HCT116 (cell line): ENCODE measurements around the gene CWC27. TPM values are rescaled to one million over a fixed set of nuclear protein-coding genes. Genes with fewer than 3 reads are reported as not detected.

ENCODE experiments used
- ATAC-seq: fragments of 200-7000 bp; cut with Tn5 transposase; 2 replicates; pipeline ENCODE4 v1.9.1; 2020; ENCODE audit warnings: mild to moderate bottlenecking, moderate library complexity
- BruUV-seq: library from RNA; stranded (reverse); fragments of 400-500 nt; replicated peaks from 2 replicates; lab custom pipeline; 2021; lab: Mats Ljungman, UMichigan
- CTCF ChIA-PET: fragments of 300-600 bp; sonication (Branson Sonifier 250); formaldehyde crosslinking; loops from one replicate; lab custom pipeline; 2021; ENCODE audit warnings: antibody characterized with exemption; lab: Charles Lee
- POLR2A ChIA-PET: fragments of 300-600, 350-600 bp; sonication (Branson Sonifier 250); formaldehyde crosslinking; loops from one replicate; lab custom pipeline; 2021; ENCODE audit warnings: antibody characterized with exemption; lab: Charles Lee
- RAD21 ChIA-PET, 2 experiments: fragments of 300-600 bp; sonication (Branson Sonifier 250); formaldehyde crosslinking; loops; one replicate each; lab custom pipeline; 2023; ENCODE audit warnings: low total read pairs in 2 of 2; ENCODE audit not compliant: uncharacterized antibody in 2 of 2, unreplicated experiment in 2 of 2, low non-redundant PET in 1 of 2; lab: Charles Lee
- DNase-seq: peaks from one replicate; pipeline ENCODE4 v3.0.0-alpha.2; 2010; ENCODE audit warnings: low read depth, low spot score
- H2AFZ ChIP-seq: fragments of 200-600 bp; shearing (Covaris generic), sonication (generic); 2 replicates; pipeline ENCODE4 v1.6.1; 2017; ENCODE audit warnings: low read depth, mixed run types, mixed read lengths, antibody characterized with exemption, low read length; ENCODE audit not compliant: poor library complexity, severe bottlenecking
- H3K27ac ChIP-seq: 2 replicates; pipeline ENCODE4 v1.5.1; 2012; ENCODE audit warnings: low read depth, low read length
- H3K27me3 ChIP-seq: fragments of 200-600 bp; sonication (generic); 2 replicates; pipeline ENCODE4 v1.6.1; 2016; ENCODE audit warnings: mixed run types, low read length, mixed read lengths; ENCODE audit not compliant: insufficient read depth
- H3K36me3 ChIP-seq, 2 experiments: fragments of 200-500 bp in 1 of 2; fragments of 200-600 bp in 1 of 2; sonication (Bioruptor generic) in 1 of 2; sonication (generic) in 1 of 2; 2 replicates each; pipeline versions ENCODE4 v1.5.1 to v1.6.1; 2014 to 2016; ENCODE audit warnings: low read length in 2 of 2, inconsistent platforms in 1 of 2, mixed read lengths in 1 of 2, mixed run types in 1 of 2; ENCODE audit not compliant: insufficient read depth in 2 of 2, control insufficient read depth in 1 of 2
- H3K4me1 ChIP-seq, 2 experiments: fragments of 200-600 bp in 1 of 2; sonication (generic) in 1 of 2; 2 replicates each; pipeline versions ENCODE4 v1.5.1 to v1.6.1; 2012 to 2017; ENCODE audit warnings: low read length in 2 of 2, inconsistent platforms in 1 of 2, mild to moderate bottlenecking in 1 of 2, mixed read lengths in 1 of 2, mixed run types in 1 of 2, moderate library complexity in 1 of 2; ENCODE audit not compliant: insufficient read depth in 2 of 2, control insufficient read depth in 1 of 2
- H3K4me2 ChIP-seq: fragments of 200-600 bp; sonication (generic); 2 replicates; pipeline ENCODE4 v1.6.1; 2017; ENCODE audit warnings: mixed run types, low read length, mixed read lengths
- H3K4me3 ChIP-seq, 2 experiments: fragments of 200-600 bp in 1 of 2; sonication (generic) in 1 of 2; replicated peaks in 1 of 2; 2 replicates each; pipeline ENCODE4 v1.5.1; 2011 to 2016; ENCODE audit warnings: low read length in 2 of 2, control low read depth in 1 of 2, low read depth in 1 of 2, mild to moderate bottlenecking in 1 of 2, mixed read lengths in 1 of 2, mixed run types in 1 of 2
- H3K79me2 ChIP-seq: fragments of 200-600 bp; sonication (generic); 2 replicates; pipeline ENCODE4 v1.6.1; 2017; ENCODE audit warnings: mild to moderate bottlenecking, mixed run types, low read length, moderate library complexity, mixed read lengths; ENCODE audit not compliant: insufficient read depth
- H3K9ac ChIP-seq: fragments of 200-600 bp; sonication (generic); 2 replicates; pipeline ENCODE4 v1.6.1; 2016; ENCODE audit warnings: low read length, mixed read lengths
- H3K9me2 ChIP-seq: fragments of 200-600 bp; sonication (generic), shearing (Covaris generic); 2 replicates; pipeline ENCODE4 v1.6.1; 2017; ENCODE audit warnings: mixed run types, mild to moderate bottlenecking, moderate library complexity; ENCODE audit not compliant: insufficient read depth
- H3K9me3 ChIP-seq, 2 experiments: fragments of 200-500 bp in 1 of 2; fragments of 200-600 bp in 1 of 2; sonication (Bioruptor generic) in 1 of 2; sonication (generic) in 1 of 2; 2 replicates each; pipeline ENCODE4 v1.6.1; 2014 to 2017; ENCODE audit warnings: low read length in 2 of 2, mixed read lengths in 2 of 2, inconsistent platforms in 1 of 2, low read depth in 1 of 2, mild to moderate bottlenecking in 1 of 2, mixed run types in 1 of 2, moderate library complexity in 1 of 2; ENCODE audit not compliant: control insufficient read depth in 1 of 2, insufficient read depth in 1 of 2
- H4K20me1 ChIP-seq: fragments of 200-600 bp; sonication (generic), shearing (Covaris generic); 2 replicates; pipeline ENCODE4 v1.6.1; 2017; ENCODE audit warnings: mixed run types, mild to moderate bottlenecking, moderate library complexity; ENCODE audit not compliant: insufficient read depth
- CTCF ChIP-seq, 3 experiments: fragments of 200-600 bp in 1 of 3; sonication (generic) in 1 of 3; IDR thresholded peaks in 2 of 3; conservative IDR thresholded peaks in 1 of 3; 2 replicates each; pipeline ENCODE4 v1.5.1; 2012 to 2017; ENCODE audit warnings: low read depth in 2 of 3, low read length in 2 of 3, antibody characterized with exemption in 1 of 3, borderline replicate concordance in 1 of 3, control low read depth in 1 of 3, mild to moderate bottlenecking in 1 of 3, mixed read lengths in 1 of 3, mixed run types in 1 of 3, moderate library complexity in 1 of 3; ENCODE audit not compliant: insufficient read depth in 1 of 3
- ELF1 ChIP-seq: IDR thresholded peaks from 2 replicates; pipeline ENCODE4 v1.6.1; 2012; ENCODE audit warnings: low read depth, borderline replicate concordance
- FOSL1 ChIP-seq: IDR thresholded peaks from 2 replicates; pipeline ENCODE4 v1.6.1; 2012; ENCODE audit warnings: low read depth
- MAX ChIP-seq: IDR thresholded peaks from 2 replicates; pipeline ENCODE4 v1.6.1; 2012
- RAD21 ChIP-seq: IDR thresholded peaks from 2 replicates; pipeline ENCODE4 v1.6.1; 2012; ENCODE audit warnings: low read depth, mild to moderate bottlenecking
- SP1 ChIP-seq: IDR thresholded peaks from 2 replicates; pipeline ENCODE4 v1.6.1; 2012; ENCODE audit warnings: low read depth
- ZBTB33 ChIP-seq: IDR thresholded peaks from 2 replicates; pipeline ENCODE4 v1.6.1; 2011; ENCODE audit warnings: mild to moderate bottlenecking, low read length, moderate library complexity; ENCODE audit not compliant: insufficient replicate concordance; ENCODE audit errors: extremely low read depth
- ZFX ChIP-seq: fragments of 450-650 bp; IDR thresholded peaks from 2 replicates; pipeline ENCODE4 v1.6.1; 2017
- intact Hi-C: fragments of 100-400 bp; cut with micrococcal nuclease; formaldehyde crosslinking; loops from 2 replicates; pipeline ENCODE4 v1.10.0; 2022
- total RNA-seq: library from RNA; stranded (reverse); gene quantifications from one replicate; pipeline ENCODE4 v1.2.1, GENCODE V29; 2021; ENCODE audit not compliant: unreplicated experiment

CWC27 gene
- total RNA-seq, 1 experiment from 2014 or later: 29.1 TPM

GRCh38 chr5:64854855-64855254 lies 86.1 kb downstream of the CWC27 start:
- Histone ChIP-seq H3K27ac (no peak overlapping the region), H3K79me2 (no peaks in the 10 kb centered on the region), H3K4me3 (no peak overlapping the region), H3K9me2 (no peaks in the 10 kb centered on the region), H3K4me1 (no peaks in the 10 kb centered on the region)
- ATAC-seq: no peak
- BruUV-seq: no TSS peak
- TF ChIP-seq MAX (no peak), SP1 (no peak), ELF1 (no peak), RAD21 (no peak), CTCF (IDR thresholded peaks at IDR 0.05 in 2 of 3, conservative IDR thresholded peaks at IDR 0.05 in 1 of 3; ENCODE audit: borderline replicate concordance in 1 of 3, insufficient read depth in 1 of 3, low read depth in 2 of 3, low read length in 2 of 3) (no peak), ZFX (no peak), FOSL1 (no peak), ZBTB33 (no peak)
- TF ChIP-seq, all 23 proteins: peak for 0
- H3K9me3 ChIP-seq: no peaks in the 10 kb centered on the region
- DNase-seq: no peak
- no peaks in the 10 kb centered on the region for H3K36me3 ChIP-seq
- no peak overlapping the region for H3K9ac ChIP-seq
- H4K20me1 ChIP-seq: no peaks in the 10 kb centered on the region
- ChIA-PET POLR2A (no interaction called here), RAD21 (no interaction called here), CTCF (no interaction called here)
- no peaks in the 10 kb centered on the region for H3K27me3 ChIP-seq
- H2AFZ ChIP-seq: no peak overlapping the region
- no peak overlapping the region for H3K4me2 ChIP-seq
- intact Hi-C loops: no loop called here
